NCI-H526 (cell line): ENCODE results near the gene ADRA1B.

Source experiments
- DNase-seq, 2 experiments: peaks; one replicate each; lab custom pipeline; 2025; lab: John Stamatoyannopoulos, UW

ADRA1B gene

GRCh38 chr5:159901772-159902171 is 14.5 kb upstream of the ADRA1B start:
- no peak for DNase-seq

DNA sequence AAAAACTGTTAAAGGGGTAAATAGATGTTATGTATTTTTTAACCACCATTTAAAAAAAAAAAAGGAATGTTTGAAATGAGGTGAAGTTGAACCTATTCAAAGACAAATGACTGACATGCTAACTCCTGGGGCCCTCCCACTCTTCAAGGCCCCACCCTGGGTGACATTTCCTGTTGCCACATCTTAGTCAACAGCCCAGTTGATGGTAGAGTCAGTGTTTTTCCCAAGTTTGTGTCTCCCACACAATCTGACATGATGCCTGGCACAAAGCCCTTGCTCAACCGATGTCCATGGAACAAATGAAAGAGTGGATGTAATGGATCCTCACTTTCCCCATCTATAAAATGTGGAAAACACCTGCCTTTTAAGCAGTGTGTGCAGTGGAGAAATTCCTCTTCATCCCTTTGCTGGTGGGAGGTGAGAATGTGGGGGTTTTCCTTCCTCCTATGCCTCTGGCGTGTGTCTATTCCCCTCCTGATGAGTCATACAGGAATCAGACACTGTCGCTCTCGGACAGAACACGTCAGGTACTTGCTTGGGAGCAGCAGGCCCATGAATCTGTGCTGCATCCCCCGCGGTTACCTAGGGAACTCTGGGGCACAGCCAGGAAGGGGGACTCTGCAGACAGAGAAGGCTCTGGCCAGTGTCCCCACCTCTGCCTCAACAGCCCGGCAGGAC is 13.7 kb upstream of the ADRA1B start:
- no peak for DNase-seq

DNA sequence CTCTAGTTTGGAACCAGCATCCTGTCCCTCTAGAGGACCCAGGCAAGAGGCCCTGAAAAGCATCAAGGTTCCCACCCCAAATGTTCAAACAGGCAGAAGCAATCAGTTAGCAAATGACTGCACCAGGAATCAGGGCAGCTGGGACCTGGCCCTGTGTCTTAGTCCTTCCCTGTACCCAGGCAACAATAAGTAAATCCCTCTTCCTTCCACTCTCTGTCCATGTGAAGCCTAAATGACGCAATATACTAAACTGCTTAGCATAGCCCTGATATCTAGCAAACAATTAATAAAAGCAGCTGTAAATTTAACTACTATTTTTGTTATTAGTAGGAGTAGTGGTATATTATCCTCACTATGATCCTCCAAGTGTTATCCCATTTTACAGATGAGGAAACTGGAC is 13.2 kb upstream of the ADRA1B start:
- DNase-seq: no peak

- DNase-seq: no peak
These were observed 11.4 kb upstream of the ADRA1B start for GRCh38 chr5:159904874-159905273.

GRCh38 chr5:159905496-159905895 is 10.8 kb upstream of the ADRA1B start:
- no peak for DNase-seq

GRCh38 chr5:159906463-159906862 is 9.8 kb upstream of the ADRA1B start:
- no peak for DNase-seq

DNA sequence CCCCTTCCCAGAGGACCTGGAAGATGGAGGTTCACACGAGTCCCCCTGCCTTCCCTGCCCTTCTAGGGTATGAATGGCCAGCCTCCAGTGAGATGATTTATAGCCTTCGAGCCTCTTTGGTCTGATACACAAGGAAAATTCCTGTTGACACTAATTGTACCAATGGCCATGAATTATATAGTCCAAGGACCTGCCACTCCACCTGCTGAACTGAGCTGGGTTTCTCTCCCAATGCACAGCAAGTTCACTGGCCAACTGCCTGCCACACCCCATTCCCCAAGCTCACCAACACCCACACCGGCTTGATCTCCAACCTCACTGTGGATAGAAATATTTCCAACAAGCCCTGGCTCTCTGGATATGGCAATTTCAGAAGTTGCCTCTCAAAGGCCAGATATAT is 9.3 kb upstream of the ADRA1B start:
- no peak for DNase-seq

DNA sequence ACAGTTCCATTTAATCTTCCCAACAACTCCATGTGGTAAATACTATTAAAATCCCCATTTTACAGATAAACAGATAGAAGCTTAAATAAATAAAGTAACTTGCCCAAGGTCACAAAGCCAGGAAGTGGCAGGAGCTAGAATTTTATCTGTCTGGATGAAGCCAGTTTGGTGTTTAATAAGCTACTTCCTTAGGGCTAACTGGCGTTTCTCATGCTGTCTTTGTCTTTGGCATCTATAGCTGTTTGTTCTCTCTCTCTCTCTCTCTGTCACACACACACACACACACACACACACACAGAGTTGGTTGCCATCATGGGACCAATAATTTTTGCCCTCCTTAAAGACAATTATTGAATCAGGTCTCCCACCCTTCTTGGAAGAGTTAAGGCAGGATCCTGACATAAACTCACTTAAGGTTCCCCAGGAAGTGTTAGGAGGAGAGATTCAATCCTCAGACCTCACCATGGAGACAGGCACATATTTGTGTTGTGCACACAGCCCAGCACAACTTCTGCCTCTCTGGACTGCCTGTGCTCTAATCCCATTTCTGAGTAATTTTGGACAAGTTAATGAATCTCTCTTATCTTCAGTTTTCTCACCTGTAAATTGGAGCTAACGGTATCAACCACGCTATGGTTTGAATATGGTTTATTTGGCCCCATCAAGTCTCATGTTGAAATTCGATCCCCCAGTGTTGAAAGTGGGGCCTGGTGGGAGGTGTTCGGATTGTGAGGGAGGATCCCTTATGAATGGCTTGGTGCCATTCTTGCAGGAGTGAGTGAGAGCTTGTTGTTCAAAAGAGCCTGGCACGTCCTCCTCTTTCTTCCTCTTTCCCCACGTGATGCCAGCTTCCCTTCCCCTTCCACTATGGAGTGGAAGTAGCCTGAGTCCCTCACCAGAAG is 8.3 kb upstream of the ADRA1B start:
- DNase-seq: no peak

GRCh38 chr5:159908591-159908940 is 7.7 kb upstream of the ADRA1B start:
- no peak for DNase-seq

GRCh38 chr5:159909126-159909525 is 7.2 kb upstream of the ADRA1B start:
- no peak for DNase-seq

DNA sequence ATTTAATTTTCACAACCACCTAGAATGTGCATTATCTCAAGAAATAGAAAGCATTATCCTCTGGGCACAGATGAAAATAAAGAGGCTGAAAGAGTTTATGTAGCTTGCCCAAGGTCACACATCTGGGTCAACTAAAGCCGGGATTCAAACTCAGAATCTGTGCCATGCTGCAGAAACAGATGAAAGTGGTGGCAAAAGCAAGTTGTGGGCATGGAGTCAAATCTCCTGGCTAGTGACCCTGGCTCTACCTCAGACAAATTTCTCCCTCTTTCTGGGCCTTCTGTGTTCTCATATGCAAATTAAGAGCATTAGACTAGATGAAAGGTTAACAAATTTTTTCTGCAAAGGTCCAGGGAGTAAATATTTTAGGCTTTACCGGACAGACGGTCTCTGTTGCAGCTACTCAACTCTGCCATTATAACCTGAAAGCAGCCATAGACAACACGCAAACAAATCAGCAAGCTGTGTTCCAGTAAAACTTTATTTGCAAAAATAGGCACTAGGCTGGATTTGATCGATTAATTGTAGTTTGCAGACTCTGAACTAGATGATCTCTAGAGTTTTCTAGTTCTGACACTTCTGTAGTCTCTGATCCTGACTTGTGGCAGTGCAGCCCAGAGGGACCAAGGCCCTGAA is 6.0 kb upstream of the ADRA1B start:
- DNase-seq: no peak

GRCh38 chr5:159910843-159911229 is 5.4 kb upstream of the ADRA1B start:
- no peak for DNase-seq

GRCh38 chr5:159911349-159911748 is 4.9 kb upstream of the ADRA1B start:
- DNase-seq: no peak

- no peak for DNase-seq
These were observed 4.1 kb upstream of the ADRA1B start for GRCh38 chr5:159912033-159912800.

- DNase-seq: no peak
These were observed 3.2 kb upstream of the ADRA1B start for GRCh38 chr5:159913048-159913447.

GRCh38 chr5:159913501-159913900 is 2.8 kb upstream of the ADRA1B start:
- DNase-seq: no peak

GRCh38 chr5:159916841-159917761 is 819 bp downstream of the ADRA1B start:
- DNase-seq: no peak

- DNase-seq: no peak
These were observed 1.7 kb downstream of the ADRA1B start for GRCh38 chr5:159917994-159918393.

- no peak for DNase-seq
These were observed 5.4 kb downstream of the ADRA1B start for GRCh38 chr5:159921721-159922120.

- DNase-seq: no peak
These were observed 6.7 kb downstream of the ADRA1B start for GRCh38 chr5:159923008-159923407.
